ENCODE measurements around the gene TNNT2. TPM values are rescaled to one million over a fixed set of nuclear protein-coding genes. Genes with fewer than 3 reads are reported as not detected.

The TNNT2 gene
- total and polyA plus RNA-seq, 2 donors (not counting 1 experiment from before 2014, with no cell fraction given), result 1.4 TPM; not detected in 1

DNA sequence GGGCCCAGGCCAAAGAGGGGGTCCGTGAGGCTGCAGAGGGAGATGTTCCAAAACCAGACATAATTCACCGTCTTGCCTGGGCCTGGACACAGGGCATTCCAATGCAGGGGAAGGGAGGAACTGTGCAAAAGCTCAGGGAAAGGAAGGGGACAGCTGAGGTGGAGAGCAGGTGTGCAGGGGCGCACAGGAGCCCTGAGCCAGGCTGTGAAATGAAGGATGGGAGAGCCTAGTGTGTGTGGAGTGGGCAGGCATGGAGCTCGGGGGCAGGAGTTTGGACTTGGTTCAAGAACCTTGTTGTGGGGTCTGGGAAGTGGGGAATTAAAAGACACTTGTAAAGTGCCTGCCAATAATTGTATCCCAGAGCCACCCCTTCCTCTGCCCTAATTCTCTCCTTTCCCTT lies 41.8 kb upstream of the TNNT2 start:
- Histone ChIP-seq H3K4me3 (replicated peaks in 1 of 4; ENCODE audit: control extremely low read depth in 1 of 4, insufficient read depth in 1 of 4, low read depth in 3 of 4, low read length in 4 of 4) (no peak overlapping the region), H3K27me3 (ENCODE audit: control insufficient read depth, insufficient read depth, low read length) (peaks cover 33% of the 10 kb centered on the region), H3K9ac (ENCODE audit: insufficient read depth, low read length) (no peak overlapping the region), H3K9me3 (ENCODE audit: control insufficient read depth, insufficient read depth, low read depth, low read length) (no peaks in the 10 kb centered on the region), H3K4me1 (ENCODE audit: control insufficient read depth, extremely low read depth, insufficient read depth, low read length) (no peaks in the 10 kb centered on the region), H3K4me2 (ENCODE audit: extremely low read depth, insufficient read depth, low read length) (no peak overlapping the region), H3K27ac (ENCODE audit: insufficient read depth, low read length) (no peak overlapping the region), H3K79me2 (ENCODE audit: control insufficient read depth, insufficient read depth, low read length) (no peaks in the 10 kb centered on the region), H4K20me1 (ENCODE audit: control insufficient read depth, extremely low read depth, insufficient read depth, low read length) (no peaks in the 10 kb centered on the region), H2AFZ (ENCODE audit: low read length) (no peak overlapping the region), H3K36me3 (ENCODE audit: control insufficient read depth, insufficient read depth, low read length) (no peaks in the 10 kb centered on the region)
- TF ChIP-seq, protein P1, sequence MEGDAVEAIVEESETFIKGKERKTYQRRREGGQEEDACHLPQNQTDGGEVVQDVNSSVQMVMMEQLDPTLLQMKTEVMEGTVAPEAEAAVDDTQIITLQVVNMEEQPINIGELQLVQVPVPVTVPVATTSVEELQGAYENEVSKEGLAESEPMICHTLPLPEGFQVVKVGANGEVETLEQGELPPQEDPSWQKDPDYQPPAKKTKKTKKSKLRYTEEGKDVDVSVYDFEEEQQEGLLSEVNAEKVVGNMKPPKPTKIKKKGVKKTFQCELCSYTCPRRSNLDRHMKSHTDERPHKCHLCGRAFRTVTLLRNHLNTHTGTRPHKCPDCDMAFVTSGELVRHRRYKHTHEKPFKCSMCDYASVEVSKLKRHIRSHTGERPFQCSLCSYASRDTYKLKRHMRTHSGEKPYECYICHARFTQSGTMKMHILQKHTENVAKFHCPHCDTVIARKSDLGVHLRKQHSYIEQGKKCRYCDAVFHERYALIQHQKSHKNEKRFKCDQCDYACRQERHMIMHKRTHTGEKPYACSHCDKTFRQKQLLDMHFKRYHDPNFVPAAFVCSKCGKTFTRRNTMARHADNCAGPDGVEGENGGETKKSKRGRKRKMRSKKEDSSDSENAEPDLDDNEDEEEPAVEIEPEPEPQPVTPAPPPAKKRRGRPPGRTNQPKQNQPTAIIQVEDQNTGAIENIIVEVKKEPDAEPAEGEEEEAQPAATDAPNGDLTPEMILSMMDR (conservative IDR thresholded peaks at IDR 0.05 in 1 of 2, IDR thresholded peaks at IDR 0.05 in 1 of 2; ENCODE audit: low read depth in 1 of 2, low read length in 2 of 2), result no peak
- TF ChIP-seq EZH2 (IDR thresholded peaks at IDR 0.05; ENCODE audit: low read length, missing control alignments), result no peak
- DNase-seq (ENCODE audit: low read depth in 2 of 2), result no peak

DNA sequence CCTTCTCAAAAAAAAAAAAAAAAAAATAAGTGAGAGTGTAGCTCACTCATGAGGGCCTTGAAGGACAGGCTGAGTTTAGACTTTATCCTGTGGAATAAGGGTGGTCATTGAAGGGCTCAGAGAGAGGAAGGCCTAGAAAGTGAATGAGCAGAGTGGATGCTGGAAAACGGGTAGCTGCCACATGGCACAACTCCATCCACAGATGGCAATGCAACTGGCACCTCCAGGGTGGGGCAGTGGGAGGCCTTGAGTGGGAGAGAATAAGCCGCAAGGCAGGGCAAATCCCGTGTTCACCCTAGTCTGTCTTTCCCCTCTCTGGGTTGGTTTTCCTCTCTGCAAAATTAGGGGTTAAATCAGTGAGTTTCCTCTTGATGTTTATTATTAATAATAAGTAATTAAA lies 41.0 kb upstream of the TNNT2 start:
- peaks cover 33% of the 10 kb centered on the region for H3K27me3 ChIP-seq (ENCODE audit: control insufficient read depth, insufficient read depth, low read length)
- no peaks in the 10 kb centered on the region for H3K36me3 ChIP-seq (ENCODE audit: control insufficient read depth, insufficient read depth, low read length)
- no peak overlapping the region for H3K4me3 ChIP-seq (replicated peaks in 1 of 4; ENCODE audit: control extremely low read depth in 1 of 4, insufficient read depth in 1 of 4, low read depth in 3 of 4, low read length in 4 of 4)
- no peak overlapping the region for H3K27ac ChIP-seq (ENCODE audit: insufficient read depth, low read length)
- H4K20me1 ChIP-seq (ENCODE audit: control insufficient read depth, extremely low read depth, insufficient read depth, low read length), result no peaks in the 10 kb centered on the region
- H3K9ac ChIP-seq (ENCODE audit: insufficient read depth, low read length), result no peak overlapping the region
- no peak overlapping the region for H2AFZ ChIP-seq (ENCODE audit: low read length)
- no peak overlapping the region for H3K4me2 ChIP-seq (ENCODE audit: extremely low read depth, insufficient read depth, low read length)
- no peaks in the 10 kb centered on the region for H3K4me1 ChIP-seq (ENCODE audit: control insufficient read depth, extremely low read depth, insufficient read depth, low read length)
- no peaks in the 10 kb centered on the region for H3K79me2 ChIP-seq (ENCODE audit: control insufficient read depth, insufficient read depth, low read length)
- TF ChIP-seq, protein P1 (conservative IDR thresholded peaks at IDR 0.05 in 1 of 2, IDR thresholded peaks at IDR 0.05 in 1 of 2; ENCODE audit: low read depth in 1 of 2, low read length in 2 of 2), result no peak
- TF ChIP-seq EZH2 (IDR thresholded peaks at IDR 0.05; ENCODE audit: low read length, missing control alignments), result no peak
- H3K9me3 ChIP-seq (ENCODE audit: control insufficient read depth, insufficient read depth, low read depth, low read length), result no peaks in the 10 kb centered on the region
- no peak for DNase-seq (ENCODE audit: low read depth in 2 of 2)

DNA sequence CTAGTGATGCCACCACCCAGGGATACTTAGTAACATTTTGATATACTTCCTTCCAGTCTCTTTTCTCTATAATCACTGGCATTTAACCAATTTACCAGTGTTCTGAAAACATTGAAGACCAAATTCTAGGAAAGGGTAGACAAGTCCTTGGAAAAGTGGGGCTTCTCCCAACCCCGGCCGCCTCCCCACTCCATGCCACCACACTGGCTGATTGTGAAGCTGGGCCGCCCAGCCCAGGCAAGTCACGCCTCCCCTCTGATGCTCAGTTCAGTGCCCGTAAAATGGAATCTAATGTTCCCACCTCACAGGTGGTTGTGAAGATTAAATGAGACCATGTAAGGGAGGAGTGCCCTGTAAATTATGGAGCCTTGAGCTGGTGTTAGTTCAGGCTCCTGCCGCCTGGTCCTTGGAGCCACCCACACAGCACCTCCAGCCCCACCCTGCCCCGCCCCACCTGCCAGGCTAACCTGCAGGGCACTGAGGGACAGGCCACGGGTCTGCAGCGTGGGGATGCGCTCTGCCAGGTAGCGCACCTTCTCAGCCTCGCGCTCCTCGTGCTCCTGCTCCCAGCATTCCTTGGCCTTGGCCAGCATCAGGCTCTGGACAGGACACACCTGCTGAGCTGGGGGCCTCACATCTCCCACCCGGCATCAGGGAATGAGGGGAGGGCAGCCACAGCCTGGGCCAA lies 36.7 kb upstream of the TNNT2 start:
- TF ChIP-seq EZH2 (IDR thresholded peaks at IDR 0.05; ENCODE audit: low read length, missing control alignments), result no peak
- TF ChIP-seq, protein P1 (conservative IDR thresholded peaks at IDR 0.05 in 1 of 2, IDR thresholded peaks at IDR 0.05 in 1 of 2; ENCODE audit: low read depth in 1 of 2, low read length in 2 of 2), result no peak
- DNase-seq (ENCODE audit: low read depth in 2 of 2), result no peak
- Histone ChIP-seq H3K4me1 (ENCODE audit: control insufficient read depth, extremely low read depth, insufficient read depth, low read length) (no peaks in the 10 kb centered on the region), H3K9ac (ENCODE audit: insufficient read depth, low read length) (no peak overlapping the region), H3K4me3 (replicated peaks in 1 of 4; ENCODE audit: control extremely low read depth in 1 of 4, insufficient read depth in 1 of 4, low read depth in 3 of 4, low read length in 4 of 4) (no peak overlapping the region), H3K79me2 (ENCODE audit: control insufficient read depth, insufficient read depth, low read length) (no peaks in the 10 kb centered on the region), H3K9me3 (ENCODE audit: control insufficient read depth, insufficient read depth, low read depth, low read length) (no peaks in the 10 kb centered on the region), H4K20me1 (ENCODE audit: control insufficient read depth, extremely low read depth, insufficient read depth, low read length) (no peaks in the 10 kb centered on the region), H3K36me3 (ENCODE audit: control insufficient read depth, insufficient read depth, low read length) (no peaks in the 10 kb centered on the region), H3K27ac (ENCODE audit: insufficient read depth, low read length) (no peak overlapping the region), H3K27me3 (ENCODE audit: control insufficient read depth, insufficient read depth, low read length) (peaks cover 30% of the 10 kb centered on the region), H2AFZ (ENCODE audit: low read length) (no peak overlapping the region), H3K4me2 (ENCODE audit: extremely low read depth, insufficient read depth, low read length) (no peak overlapping the region)

Measured in fibroblast of lung (primary cell).